Loucy (cell line): ENCODE data around the gene CRNKL1.

ENCODE experiments used
- H2AFZ ChIP-seq: fragments of 200-600 bp; sonication (generic); 2 replicates; pipeline ENCODE4 v1.6.0; 2016; ENCODE audit warnings: antibody characterized with exemption, mild to moderate bottlenecking, low read length, moderate library complexity
- H3F3A ChIP-seq: fragments of 200-600 bp; 2 replicates; pipeline ENCODE4 v1.6.0; 2016; ENCODE audit warnings: antibody characterized with exemption, low read depth, mild to moderate bottlenecking
- H3K27me3 ChIP-seq: fragments of 200-600 bp; sonication (generic); 2 replicates; pipeline ENCODE4 v1.6.1; 2014; ENCODE audit warnings: low read length, mild to moderate bottlenecking; ENCODE audit not compliant: insufficient read depth, poor library complexity, severe bottlenecking
- H3K36me3 ChIP-seq: fragments of 200-600 bp; sonication (generic); 2 replicates; pipeline ENCODE4 v1.6.1; 2016; ENCODE audit warnings: low read length; ENCODE audit not compliant: insufficient read depth
- H3K4me1 ChIP-seq: fragments of 200-600 bp; sonication (generic); 2 replicates; pipeline ENCODE4 v1.5.1; 2014; ENCODE audit warnings: low read length, mild to moderate bottlenecking; ENCODE audit not compliant: insufficient read depth, poor library complexity, severe bottlenecking
- H3K4me2 ChIP-seq: fragments of 200-600 bp; sonication (generic); 2 replicates; pipeline ENCODE4 v1.6.0; 2014; ENCODE audit warnings: antibody characterized with exemption, low read length, low read depth, mild to moderate bottlenecking; ENCODE audit not compliant: poor library complexity, severe bottlenecking
- H3K4me3 ChIP-seq: fragments of 200-600 bp; sonication (generic); 2 replicates; pipeline ENCODE4 v1.5.1; 2014; ENCODE audit warnings: low read length, mild to moderate bottlenecking, mixed read lengths; ENCODE audit not compliant: poor library complexity, severe bottlenecking
- H3K79me2 ChIP-seq: fragments of 200-600 bp; sonication (generic); 2 replicates; pipeline ENCODE4 v1.6.1; 2014; ENCODE audit warnings: low read length; ENCODE audit not compliant: insufficient read depth
- H3K9ac ChIP-seq: fragments of 200-600 bp; sonication (generic); 2 replicates; pipeline ENCODE4 v1.6.0; 2014; ENCODE audit warnings: mild to moderate bottlenecking, low read depth, low read length, moderate library complexity; ENCODE audit not compliant: poor library complexity, severe bottlenecking
- H3K9me2 ChIP-seq: fragments of 200-600 bp; sonication (generic); replicated peaks from 2 replicates; pipeline ENCODE4 v1.6.1; 2016; ENCODE audit warnings: low read depth, low read length, mixed read lengths
- H3K9me3 ChIP-seq: fragments of 200-600 bp; sonication (generic); 2 replicates; pipeline ENCODE4 v1.6.1; 2014; ENCODE audit warnings: mild to moderate bottlenecking, antibody characterized with exemption, low read length, low read depth; ENCODE audit not compliant: insufficient read depth
- H4K20me1 ChIP-seq: fragments of 200-600 bp; sonication (generic); 2 replicates; pipeline ENCODE4 v1.6.0; 2014; ENCODE audit warnings: antibody characterized with exemption, low read length, mild to moderate bottlenecking; ENCODE audit not compliant: insufficient read depth, poor library complexity, severe bottlenecking
- CTCF ChIP-seq: fragments of 200-600 bp; sonication (generic); conservative IDR thresholded peaks from 2 replicates; pipeline ENCODE4 v1.5.1; 2014; ENCODE audit warnings: mild to moderate bottlenecking, antibody characterized with exemption, low read length
- EZH2phosphoT487 ChIP-seq: fragments of 200-600 bp; IDR thresholded peaks from 2 replicates; pipeline ENCODE4 v1.6.1; 2018; ENCODE audit warnings: antibody characterized with exemption, mild to moderate bottlenecking, moderate library complexity, borderline replicate concordance

CRNKL1 gene

DNA sequence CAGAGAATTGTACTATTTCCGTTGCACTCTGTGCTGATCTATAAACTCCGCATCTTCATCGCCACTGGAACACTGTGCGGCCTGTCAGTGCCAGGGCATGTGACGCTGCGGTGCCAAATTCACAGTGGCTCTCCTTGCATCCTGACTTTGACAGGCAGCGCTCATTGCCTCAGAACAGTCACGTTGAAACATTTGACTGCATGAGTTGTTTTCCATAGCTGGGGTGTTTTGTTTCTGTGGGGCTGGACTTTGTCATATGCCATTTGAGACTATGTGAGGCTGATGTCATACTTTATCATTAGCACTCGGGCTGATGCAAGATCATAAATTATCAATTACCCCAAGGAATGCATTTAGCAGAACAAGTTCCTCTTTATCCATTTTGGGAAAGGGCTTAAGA, 32.8 kb upstream of the CRNKL1 start:
- H3K9ac ChIP-seq = no peak overlapping the region
- no peaks in the 10 kb centered on the region for H3K4me1 ChIP-seq
- no peaks in the 10 kb centered on the region for H3K9me2 ChIP-seq
- no peaks in the 10 kb centered on the region for H3K9me3 ChIP-seq
- H3K27me3 ChIP-seq = no peaks in the 10 kb centered on the region
- H2AFZ ChIP-seq = no peak overlapping the region
- no peak for TF ChIP-seq EZH2phosphoT487
- TF ChIP-seq CTCF = no peak
- no peaks in the 10 kb centered on the region for H3K36me3 ChIP-seq
- H4K20me1 ChIP-seq = no peaks in the 10 kb centered on the region
- H3K4me2 ChIP-seq = no peak overlapping the region
- no peaks in the 10 kb centered on the region for H3K79me2 ChIP-seq
- H3F3A ChIP-seq = no peaks in the 10 kb centered on the region
- no peak overlapping the region for H3K4me3 ChIP-seq

GRCh38 chr20:20084296-20084752, 32.1 kb upstream of the CRNKL1 start:
- H3K4me2 ChIP-seq = peak overlapping the region; percentile 56
- H3K4me3 ChIP-seq = peak overlapping the region; percentile 56
- H3K9ac ChIP-seq = peak overlapping the region; percentile 50
- H3K9me3 ChIP-seq = no peaks in the 10 kb centered on the region
- peaks cover 1% of the 10 kb centered on the region for H3K4me1 ChIP-seq
- no peaks in the 10 kb centered on the region for H3K79me2 ChIP-seq
- TF ChIP-seq CTCF (no peak), EZH2phosphoT487 (no peak)
- H3K9me2 ChIP-seq = no peaks in the 10 kb centered on the region
- no peaks in the 10 kb centered on the region for H3K36me3 ChIP-seq
- H2AFZ ChIP-seq = peak overlapping the region; percentile 80
- H4K20me1 ChIP-seq = no peaks in the 10 kb centered on the region
- no peaks in the 10 kb centered on the region for H3F3A ChIP-seq
- H3K27me3 ChIP-seq = no peaks in the 10 kb centered on the region

DNA sequence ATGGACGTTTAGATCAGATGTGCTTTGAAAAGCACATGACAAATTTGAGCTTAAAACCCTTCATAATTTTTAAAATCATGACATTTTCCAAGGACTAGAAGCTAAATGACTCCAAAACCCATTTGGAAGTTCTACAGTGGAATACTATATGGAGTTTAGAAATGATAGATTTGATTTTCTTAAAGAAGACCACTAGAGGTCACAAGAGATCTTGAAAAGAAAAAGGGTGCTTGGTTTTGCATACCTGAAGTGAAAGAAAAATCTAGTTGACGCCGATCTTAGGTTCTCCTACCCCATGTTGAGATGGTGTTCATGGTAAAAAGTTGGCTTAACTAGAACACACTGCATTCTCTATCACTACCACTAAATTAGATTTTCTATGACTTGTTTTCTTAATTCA, 31.5 kb upstream of the CRNKL1 start:
- H2AFZ ChIP-seq = peak overlapping the region; percentile 80
- H3K9me2 ChIP-seq = no peaks in the 10 kb centered on the region
- no peaks in the 10 kb centered on the region for H4K20me1 ChIP-seq
- H3K9me3 ChIP-seq = no peaks in the 10 kb centered on the region
- H3K36me3 ChIP-seq = no peaks in the 10 kb centered on the region
- peaks cover 5% of the 10 kb centered on the region for H3K4me1 ChIP-seq
- peak overlapping the region; percentile 56 for H3K4me2 ChIP-seq
- H3K9ac ChIP-seq = peak overlapping the region; percentile 50
- H3F3A ChIP-seq = no peaks in the 10 kb centered on the region
- peak overlapping the region; percentile 56 for H3K4me3 ChIP-seq
- TF ChIP-seq EZH2phosphoT487 (no peak), CTCF (peak; percentile 74)
- H3K79me2 ChIP-seq = no peaks in the 10 kb centered on the region
- no peaks in the 10 kb centered on the region for H3K27me3 ChIP-seq
